Suprapubic skin (tissue), 4 donors: Measurements from ENCODE around the gene FZD7.

Experiments
- CTCF ChIP-seq, 2 donors: fragments of 200-600 bp in 1 of 2; fragments of 450-650 bp in 1 of 2; sonication (generic) in 1 of 2; IDR thresholded peaks; one replicate each; pipeline ENCODE4 v1.5.1; 2016 to 2019; ENCODE audit warnings: antibody characterized with exemption in 2 of 2, mild to moderate bottlenecking in 1 of 2, moderate library complexity in 1 of 2
- POLR2A ChIP-seq, 2 donors: fragments of 450-650 bp; IDR thresholded peaks; one replicate each; pipeline ENCODE4 v1.6.1; 2017; ENCODE audit warnings: antibody characterized with exemption in 2 of 2, mild to moderate bottlenecking in 2 of 2, moderate library complexity in 2 of 2
- POLR2AphosphoS5 ChIP-seq, 3 donors: sonication (generic); formaldehyde crosslinking; IDR thresholded peaks; one replicate each; pipeline ENCODE4 v1.6.1; 2017; ENCODE audit warnings: antibody characterized with exemption in 3 of 3

- TF ChIP-seq POLR2A (IDR thresholded peaks at IDR 0.05) = no peak
- no peak for TF ChIP-seq CTCF (IDR thresholded peaks at IDR 0.05)
- TF ChIP-seq POLR2AphosphoS5 (IDR thresholded peaks at IDR 0.05) = no peak
These were observed 18.6 kb downstream of the FZD7 start for GRCh38 chr2:202052235-202052634.
